Panc1 (cell line): ENCODE measurements around the gene PHYH.

Experiments
- CTCF ChIP-seq: fragments of 450-650 bp; IDR thresholded peaks from 2 replicates; pipeline ENCODE4 v1.5.1; 2017; ENCODE audit warnings: mild to moderate bottlenecking
- POLR2AphosphoS5 ChIP-seq: IDR thresholded peaks from 2 replicates; pipeline ENCODE4 v1.6.1; 2012; ENCODE audit warnings: mild to moderate bottlenecking, low read depth, low read length, moderate library complexity

- TF ChIP-seq CTCF (no peak), POLR2AphosphoS5 (no peak)
Observed at GRCh38 chr10:13291821-13292773, 7.8 kb downstream of the PHYH start.
